Parathyroid adenoma (tissue), 2 donors: ENCODE results near the gene CD2AP.

Experiments
- H2AFZ ChIP-seq: fragments of 300-600 bp; sonication (generic); one replicate; pipeline ENCODE4 v1.7.0; 2017; ENCODE audit warnings: antibody characterized with exemption, mild to moderate bottlenecking
- H3K27ac ChIP-seq: fragments of 300-600 bp; sonication (generic); one replicate; pipeline ENCODE4 v1.7.0; 2017
- H3K27me3 ChIP-seq: fragments of 300-600 bp; sonication (generic); one replicate; pipeline ENCODE4 v1.7.0; 2017; ENCODE audit warnings: low read length; ENCODE audit not compliant: control insufficient read depth, insufficient read depth
- H3K36me3 ChIP-seq: fragments of 300-600 bp; sonication (generic); one replicate; pipeline ENCODE4 v1.7.0; 2017; ENCODE audit warnings: low read length; ENCODE audit not compliant: control insufficient read depth, insufficient read depth
- H3K4me1 ChIP-seq: fragments of 300-600 bp; sonication (generic); one replicate; pipeline ENCODE4 v1.7.0; 2017; ENCODE audit warnings: control low read depth
- H3K4me2 ChIP-seq: fragments of 300-600 bp; sonication (generic); one replicate; pipeline ENCODE4 v1.7.0; 2017; ENCODE audit warnings: low read length
- H3K4me3 ChIP-seq: fragments of 300-600 bp; sonication (generic); one replicate; pipeline ENCODE4 v1.7.0; 2017; ENCODE audit warnings: low read depth, low read length
- H3K79me2 ChIP-seq: fragments of 300-600 bp; sonication (generic); one replicate; pipeline ENCODE4 v1.7.0; 2017; ENCODE audit warnings: control low read depth
- H3K9ac ChIP-seq: fragments of 300-600 bp; sonication (generic); one replicate; pipeline ENCODE4 v1.7.0; 2017; ENCODE audit warnings: mild to moderate bottlenecking
- H3K9me3 ChIP-seq: fragments of 300-600 bp; sonication (generic); one replicate; pipeline ENCODE4 v1.7.0; 2017; ENCODE audit warnings: low read length; ENCODE audit not compliant: control insufficient read depth
- CTCF ChIP-seq: fragments of 300-600 bp; sonication (generic); IDR thresholded peaks from one replicate; pipeline ENCODE4 v1.7.0; 2017; ENCODE audit warnings: antibody characterized with exemption, mild to moderate bottlenecking
- donor health status: primary hyperparathyroidism.

The CD2AP gene

GRCh38 chr6:47509937-47510336 lies 32.3 kb downstream of the CD2AP start:
- H3K9ac ChIP-seq: no peak overlapping the region
- no peak overlapping the region for H2AFZ ChIP-seq
- no peaks in the 10 kb centered on the region for H3K4me1 ChIP-seq
- H3K79me2 ChIP-seq: peaks cover 13% of the 10 kb centered on the region
- no peak overlapping the region for H3K27ac ChIP-seq
- no peaks in the 10 kb centered on the region for H3K27me3 ChIP-seq
- peaks cover 3% of the 10 kb centered on the region for H3K36me3 ChIP-seq
- no peak overlapping the region for H3K4me2 ChIP-seq
- no peak overlapping the region for H3K4me3 ChIP-seq
- no peaks in the 10 kb centered on the region for H3K9me3 ChIP-seq
- TF ChIP-seq CTCF: no peak

- Histone ChIP-seq H3K4me3 (no peak overlapping the region), H3K27me3 (no peaks in the 10 kb centered on the region), H3K36me3 (peaks cover 3% of the 10 kb centered on the region), H3K9me3 (no peaks in the 10 kb centered on the region), H2AFZ (no peak overlapping the region), H3K4me1 (no peaks in the 10 kb centered on the region), H3K4me2 (no peak overlapping the region), H3K27ac (no peak overlapping the region), H3K79me2 (peaks cover 16% of the 10 kb centered on the region), H3K9ac (no peak overlapping the region)
- TF ChIP-seq CTCF: no peak
Observed at GRCh38 chr6:47512872-47513271, 35.3 kb downstream of the CD2AP start.

DNA sequence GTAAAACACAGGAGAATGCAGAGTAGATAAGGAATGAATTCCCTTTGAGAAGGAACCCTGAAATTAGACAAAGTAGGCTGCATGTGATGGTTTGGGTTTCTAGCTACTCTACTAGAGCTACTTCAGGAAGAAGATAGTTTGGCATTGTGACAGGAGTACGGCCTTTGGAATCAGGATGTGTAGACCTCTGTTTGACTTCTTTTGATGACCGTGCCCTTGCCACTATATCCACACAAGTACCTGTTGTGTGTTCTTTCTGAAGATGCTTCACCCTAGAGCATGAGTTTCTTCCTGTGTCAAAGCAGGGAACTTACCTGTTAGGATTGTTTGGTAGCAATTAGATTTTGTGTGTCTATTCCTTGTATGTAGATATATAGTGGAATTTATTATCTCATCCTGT lies 41.7 kb downstream of the CD2AP start:
- no peak overlapping the region for H3K9ac ChIP-seq
- peaks cover 13% of the 10 kb centered on the region for H3K79me2 ChIP-seq
- no peaks in the 10 kb centered on the region for H3K36me3 ChIP-seq
- TF ChIP-seq CTCF: no peak
- H3K27ac ChIP-seq: no peak overlapping the region
- H3K4me3 ChIP-seq: no peak overlapping the region
- H3K4me1 ChIP-seq: no peaks in the 10 kb centered on the region
- no peak overlapping the region for H2AFZ ChIP-seq
- no peaks in the 10 kb centered on the region for H3K9me3 ChIP-seq
- H3K4me2 ChIP-seq: no peak overlapping the region
- H3K27me3 ChIP-seq: no peaks in the 10 kb centered on the region

DNA sequence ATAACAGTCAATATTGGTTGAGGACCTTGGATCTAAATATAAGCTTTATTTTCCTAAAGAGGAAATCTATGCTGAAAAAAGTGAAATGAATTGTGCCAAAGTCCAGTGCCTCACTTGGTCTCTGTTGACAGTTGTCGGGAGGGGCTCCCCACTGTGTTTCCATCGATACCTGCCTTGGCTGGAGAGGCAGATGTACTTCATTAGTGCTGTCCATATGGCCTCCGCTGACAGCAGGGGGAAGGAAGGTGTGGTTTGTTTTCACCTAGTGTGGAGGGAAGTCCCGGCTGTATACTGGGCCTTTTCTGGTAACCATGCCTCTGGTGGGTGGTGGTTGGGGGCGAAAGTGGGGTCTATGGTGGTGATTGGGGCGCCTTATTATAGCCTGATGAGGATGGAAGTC lies 42.7 kb downstream of the CD2AP start:
- Histone ChIP-seq H3K4me3 (no peak overlapping the region), H3K4me1 (no peaks in the 10 kb centered on the region), H3K79me2 (peaks cover 8% of the 10 kb centered on the region), H3K27ac (no peak overlapping the region), H3K9me3 (no peaks in the 10 kb centered on the region), H3K4me2 (no peak overlapping the region), H2AFZ (no peak overlapping the region), H3K9ac (no peak overlapping the region), H3K27me3 (no peaks in the 10 kb centered on the region), H3K36me3 (no peaks in the 10 kb centered on the region)
- no peak for TF ChIP-seq CTCF

GRCh38 chr6:47521961-47522360 lies 44.4 kb downstream of the CD2AP start:
- Histone ChIP-seq H3K9me3 (no peaks in the 10 kb centered on the region), H3K9ac (no peak overlapping the region), H3K79me2 (peaks cover 5% of the 10 kb centered on the region), H3K4me1 (no peaks in the 10 kb centered on the region), H3K36me3 (no peaks in the 10 kb centered on the region), H2AFZ (no peak overlapping the region), H3K4me2 (no peak overlapping the region), H3K4me3 (no peak overlapping the region), H3K27ac (no peak overlapping the region), H3K27me3 (no peaks in the 10 kb centered on the region)
- no peak for TF ChIP-seq CTCF
